Stimulated activated CD4-positive, alpha-beta T cell treated with anti-CD3 and anti-CD28 coated beads, TNF-alpha, amount 100 ng/mL, for 4 hours (primary cell): ENCODE data around the gene PZP.

ENCODE experiments used
- DNase-seq, 3 experiments: peaks; one replicate each; pipeline ENCODE4 v3.0.0-alpha.2; 2020; ENCODE audit warnings: low read depth in 3 of 3

PZP gene

GRCh38 chr12:9124383-9125031 is 83.7 kb downstream of the PZP start:
- no peak for DNase-seq

- no peak for DNase-seq
Measured at GRCh38 chr12:9123781-9124382, 84.3 kb downstream of the PZP start.

GRCh38 chr12:9122091-9122609 is 86.0 kb downstream of the PZP start:
- no peak for DNase-seq

GRCh38 chr12:9120487-9121184 is 87.6 kb downstream of the PZP start:
- no peak for DNase-seq

- no peak for DNase-seq
Measured at GRCh38 chr12:9118158-9118557, 90.0 kb downstream of the PZP start.

- DNase-seq = no peak
Measured at GRCh38 chr12:9115731-9116559, 92.2 kb downstream of the PZP start, which contains the start of gene A2M. Gene A2M, minus strand, starts transcription at chr12:9115919. Its CDS starts 70 bp downstream, at chr12:9115849.

- DNase-seq = no peak
Measured at GRCh38 chr12:9114946-9115345, 93.2 kb downstream of the PZP start.

- no peak for DNase-seq
Measured at GRCh38 chr12:9113987-9114309, 94.2 kb downstream of the PZP start.

- DNase-seq = no peak
Measured at GRCh38 chr12:9113296-9113986, 94.8 kb downstream of the PZP start.

- DNase-seq = no peak
Measured at GRCh38 chr12:9112076-9112853, 95.9 kb downstream of the PZP start.

- DNase-seq = no peak
Measured at GRCh38 chr12:9111525-9111924, 96.7 kb downstream of the PZP start.

GRCh38 chr12:9109737-9110491 is 98.3 kb downstream of the PZP start:
- no peak for DNase-seq

- DNase-seq = no peak
Measured at GRCh38 chr12:9109213-9109522, 99.0 kb downstream of the PZP start.

GRCh38 chr12:9108504-9109212 is 99.5 kb downstream of the PZP start:
- no peak for DNase-seq

GRCh38 chr12:9107542-9107873 is 100.7 kb downstream of the PZP start:
- no peak for DNase-seq

GRCh38 chr12:9106610-9107541 is 101.3 kb downstream of the PZP start:
- no peak for DNase-seq

GRCh38 chr12:9106067-9106466 is 102.1 kb downstream of the PZP start:
- DNase-seq = no peak

GRCh38 chr12:9104767-9105423 is 103.3 kb downstream of the PZP start:
- no peak for DNase-seq
